ENCODE measurements around the gene MTRFR.

DNA sequence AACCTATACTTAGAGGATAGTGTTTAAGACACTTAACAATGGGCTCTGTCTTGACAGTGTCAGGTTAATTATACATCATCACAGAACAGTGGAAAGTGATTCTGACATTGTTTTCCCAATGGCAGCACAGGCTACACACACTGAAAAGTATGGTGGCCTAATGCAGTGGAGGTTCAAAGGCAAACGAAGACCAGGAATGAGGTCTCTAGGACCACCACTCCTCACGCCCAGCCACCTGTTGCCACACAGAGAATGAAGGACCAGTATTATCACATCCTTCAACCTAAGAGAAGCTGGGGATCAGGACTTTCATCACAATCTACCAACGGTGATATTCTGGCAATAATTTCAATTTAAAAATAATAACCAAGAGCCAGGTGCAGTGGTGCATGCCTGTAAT, 73.0 kb downstream of the MTRFR start:
- TF ChIP-seq, protein P1, sequence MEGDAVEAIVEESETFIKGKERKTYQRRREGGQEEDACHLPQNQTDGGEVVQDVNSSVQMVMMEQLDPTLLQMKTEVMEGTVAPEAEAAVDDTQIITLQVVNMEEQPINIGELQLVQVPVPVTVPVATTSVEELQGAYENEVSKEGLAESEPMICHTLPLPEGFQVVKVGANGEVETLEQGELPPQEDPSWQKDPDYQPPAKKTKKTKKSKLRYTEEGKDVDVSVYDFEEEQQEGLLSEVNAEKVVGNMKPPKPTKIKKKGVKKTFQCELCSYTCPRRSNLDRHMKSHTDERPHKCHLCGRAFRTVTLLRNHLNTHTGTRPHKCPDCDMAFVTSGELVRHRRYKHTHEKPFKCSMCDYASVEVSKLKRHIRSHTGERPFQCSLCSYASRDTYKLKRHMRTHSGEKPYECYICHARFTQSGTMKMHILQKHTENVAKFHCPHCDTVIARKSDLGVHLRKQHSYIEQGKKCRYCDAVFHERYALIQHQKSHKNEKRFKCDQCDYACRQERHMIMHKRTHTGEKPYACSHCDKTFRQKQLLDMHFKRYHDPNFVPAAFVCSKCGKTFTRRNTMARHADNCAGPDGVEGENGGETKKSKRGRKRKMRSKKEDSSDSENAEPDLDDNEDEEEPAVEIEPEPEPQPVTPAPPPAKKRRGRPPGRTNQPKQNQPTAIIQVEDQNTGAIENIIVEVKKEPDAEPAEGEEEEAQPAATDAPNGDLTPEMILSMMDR (conservative IDR thresholded peaks at IDR 0.05; ENCODE audit: low read length) = no peak
- TF ChIP-seq EZH2phosphoT487 (IDR thresholded peaks at IDR 0.05; ENCODE audit: borderline replicate concordance, low read depth, low read length) = no peak
